H9 (cell line): ENCODE measurements around the gene CLSTN3. TPM values are rescaled to one million over a fixed set of nuclear protein-coding genes. Genes with fewer than 3 reads are reported as not detected.

Experiments
- DNase-seq: peaks from one replicate; pipeline ENCODE4 v3.0.0-alpha.2; 2017
- H2AFZ ChIP-seq: one replicate; pipeline ENCODE4 v1.6.1; 2013; ENCODE audit warnings: mild to moderate bottlenecking, low read length, control low read depth, moderate library complexity
- H2AK5ac ChIP-seq: 2 replicates; pipeline ENCODE4 v1.6.1; 2013; ENCODE audit warnings: low read length, control low read depth, mixed read lengths; ENCODE audit not compliant: insufficient read length
- H2BK120ac ChIP-seq: one replicate; pipeline ENCODE4 v1.6.1; 2013; ENCODE audit warnings: low read depth, mild to moderate bottlenecking, low read length, control low read depth, inconsistent platforms; ENCODE audit not compliant: poor library complexity, severe bottlenecking
- H2BK12ac ChIP-seq: 2 replicates; pipeline ENCODE4 v1.6.1; 2013; ENCODE audit warnings: low read length, control low read depth, mixed read lengths, low read depth; ENCODE audit not compliant: insufficient read length
- H2BK15ac ChIP-seq: 2 replicates; pipeline ENCODE4 v1.6.1; 2013; ENCODE audit warnings: low read depth, low read length, control low read depth
- H2BK20ac ChIP-seq: one replicate; pipeline ENCODE4 v1.6.1; 2013; ENCODE audit warnings: low read depth, mild to moderate bottlenecking, low read length, control low read depth, inconsistent platforms; ENCODE audit not compliant: poor library complexity, severe bottlenecking
- H2BK5ac ChIP-seq: 2 replicates; pipeline ENCODE4 v1.6.1; 2013; ENCODE audit warnings: low read length, control low read depth, mixed read lengths; ENCODE audit not compliant: insufficient read length
- H3K14ac ChIP-seq: 2 replicates; pipeline ENCODE4 v1.6.1; 2013; ENCODE audit warnings: low read length, control low read depth; ENCODE audit not compliant: insufficient read depth
- H3K18ac ChIP-seq: 2 replicates; pipeline ENCODE4 v1.6.1; 2013; ENCODE audit warnings: low read depth, mild to moderate bottlenecking, mixed read lengths, low read length, control low read depth; ENCODE audit not compliant: insufficient read length
- H3K23ac ChIP-seq: 2 replicates; pipeline ENCODE4 v1.6.1; 2013; ENCODE audit warnings: low read length, control low read depth, mixed read lengths, low read depth; ENCODE audit not compliant: insufficient read length
- H3K23me2 ChIP-seq: 2 replicates; pipeline ENCODE4 v1.6.1; 2013; ENCODE audit warnings: low read depth, mild to moderate bottlenecking, mixed read lengths, low read length, control low read depth; ENCODE audit not compliant: insufficient read length, poor library complexity, severe bottlenecking
- H3K27ac ChIP-seq: 2 replicates; pipeline ENCODE4 v1.5.1; 2013; ENCODE audit warnings: low read length, control low read depth, mixed read lengths, low read depth; ENCODE audit not compliant: insufficient read length
- H3K27me3 ChIP-seq: 2 replicates; pipeline ENCODE4 v1.6.1; 2013; ENCODE audit warnings: low read length, control low read depth, inconsistent platforms; ENCODE audit not compliant: insufficient read depth
- H3K4ac ChIP-seq: 2 replicates; pipeline ENCODE4 v1.6.1; 2013; ENCODE audit warnings: low read depth, mild to moderate bottlenecking, control low read depth, inconsistent platforms, low read length, moderate library complexity
- H3K4me1 ChIP-seq: 2 replicates; pipeline ENCODE4 v1.6.1; 2013; ENCODE audit warnings: low read length, control low read depth, inconsistent platforms; ENCODE audit not compliant: insufficient read depth
- H3K4me2 ChIP-seq: 2 replicates; pipeline ENCODE4 v1.6.1; 2013; ENCODE audit warnings: low read length, control low read depth, mixed read lengths; ENCODE audit not compliant: insufficient read length, insufficient read depth
- H3K56ac ChIP-seq: 2 replicates; pipeline ENCODE4 v1.6.1; 2013; ENCODE audit warnings: low read depth, mild to moderate bottlenecking, mixed read lengths, low read length, control low read depth; ENCODE audit not compliant: insufficient read length
- H3K79me1 ChIP-seq: 2 replicates; pipeline ENCODE4 v1.6.1; 2013; ENCODE audit warnings: low read depth, mild to moderate bottlenecking, moderate library complexity, low read length, control low read depth, inconsistent platforms; ENCODE audit not compliant: insufficient read depth, poor library complexity, severe bottlenecking
- H3K79me2 ChIP-seq: 2 replicates; pipeline ENCODE4 v1.6.1; 2013; ENCODE audit warnings: low read length, control low read depth, inconsistent platforms; ENCODE audit not compliant: insufficient read depth
- H3K9ac ChIP-seq: 2 replicates; pipeline ENCODE4 v1.6.1; 2013; ENCODE audit warnings: low read length, control low read depth, mixed read lengths; ENCODE audit not compliant: insufficient read length; ENCODE audit errors: extremely low read depth
- H3K9me3 ChIP-seq: one replicate; pipeline ENCODE4 v1.6.1; 2013; ENCODE audit warnings: low read depth, low read length, inconsistent platforms; ENCODE audit not compliant: control insufficient read depth
- H3T11ph ChIP-seq: one replicate; pipeline ENCODE4 v1.6.1; 2013; ENCODE audit warnings: mild to moderate bottlenecking, low read length, control low read depth, inconsistent platforms
- H4K20me1 ChIP-seq: one replicate; pipeline ENCODE4 v1.6.1; 2013; ENCODE audit not compliant: control insufficient read depth, insufficient read length, insufficient read depth
- H4K5ac ChIP-seq: 2 replicates; pipeline ENCODE4 v1.6.1; 2013; ENCODE audit warnings: low read depth, mild to moderate bottlenecking, mixed read lengths, low read length, control low read depth; ENCODE audit not compliant: insufficient read length
- H4K8ac ChIP-seq: replicated peaks from 2 replicates; pipeline ENCODE4 v1.6.1; 2013; ENCODE audit warnings: low read length, control low read depth, mixed read lengths, low read depth; ENCODE audit not compliant: insufficient read length
- H4K91ac ChIP-seq: 2 replicates; pipeline ENCODE4 v1.6.1; 2013; ENCODE audit warnings: low read depth, mild to moderate bottlenecking, moderate library complexity, mixed read lengths, low read length, control low read depth; ENCODE audit not compliant: insufficient read length
- H3K27ac Mint-ChIP-seq, 3 experiments: 2 replicates in 2 of 3; 3 replicates in 1 of 3; pipeline ENCODE4 v1.8.0; 2020 to 2021; ENCODE audit warnings: mixed read lengths in 3 of 3, mild to moderate bottlenecking in 1 of 3, moderate library complexity in 1 of 3
- H3K27me3 Mint-ChIP-seq: 2 replicates; pipeline ENCODE4 v1.8.0; 2021; ENCODE audit warnings: low read depth, mild to moderate bottlenecking, moderate library complexity, mixed read lengths
- H3K36me3 Mint-ChIP-seq, 3 experiments: 2 replicates in 2 of 3; 3 replicates in 1 of 3; pipeline ENCODE4 v1.8.0; 2020 to 2021; ENCODE audit warnings: low read depth in 3 of 3, mixed read lengths in 3 of 3; ENCODE audit not compliant: insufficient read depth in 1 of 3
- H3K4me1 Mint-ChIP-seq, 2 experiments: 2 replicates each; pipeline ENCODE4 v1.8.0; 2020; ENCODE audit warnings: mixed read lengths in 2 of 2
- H3K4me3 Mint-ChIP-seq, 2 experiments: 2 replicates in 1 of 2; 3 replicates in 1 of 2; pipeline ENCODE4 v1.8.0; 2020 to 2021; ENCODE audit warnings: mild to moderate bottlenecking in 2 of 2, mixed read lengths in 2 of 2, moderate library complexity in 1 of 2
- H3K9me3 Mint-ChIP-seq, 2 experiments: 2 replicates in 1 of 2; 3 replicates in 1 of 2; pipeline ENCODE4 v1.8.0; 2020; ENCODE audit warnings: mild to moderate bottlenecking in 2 of 2, mixed read lengths in 2 of 2, moderate library complexity in 1 of 2
- CTCF ChIP-seq: fragments of 200-600 bp; sonication (generic); conservative IDR thresholded peaks from 3 replicates; pipeline ENCODE4 v1.8.0; 2021; ENCODE audit warnings: antibody characterized with exemption, mild to moderate bottlenecking
- WGBS: extraction: QIAGEN DNeasy Blood & Tissue Kit; methylation state at CpG from one replicate; pipeline ENCODE4 v1.1.7; 2013; ENCODE audit warnings: missing lambda C conversion rate, low lambda C conversion rate, mixed read lengths; ENCODE audit not compliant: insufficient read length; ENCODE audit errors: extremely low coverage; 5-methylcytosine and 5-hydroxymethylcytosine counted together
- total RNA-seq: library from RNA; stranded (reverse); gene quantifications from 2 replicates; pipeline ENCODE4 v1.2.1, GENCODE V29; 2021

Gene CLSTN3
- total RNA-seq, 1 experiment from 2014 or later = 26.2 TPM

- Histone ChIP-seq H2BK15ac (no peak overlapping the region), H4K5ac (no peak overlapping the region), H2BK120ac (no peak overlapping the region), H4K91ac (no peak overlapping the region), H2BK20ac (no peak overlapping the region), H3K4me1 (no peaks in the 10 kb centered on the region), H3K23ac (no peak overlapping the region), H3K4ac (no peak overlapping the region), H2BK12ac (no peak overlapping the region), H2AFZ (no peak overlapping the region), H2AK5ac (no peak overlapping the region), H3K27ac (no peak overlapping the region), H3K9me3 (no peaks in the 10 kb centered on the region), H3K27me3 (no peaks in the 10 kb centered on the region), H2BK5ac (no peak overlapping the region), H3K18ac (no peak overlapping the region), H3K23me2 (no peaks in the 10 kb centered on the region), H4K20me1 (no peaks in the 10 kb centered on the region), H3K14ac (no peak overlapping the region), H3K4me2 (no peak overlapping the region), H3K56ac (no peak overlapping the region), H3K79me1 (no peaks in the 10 kb centered on the region), H3K79me2 (no peaks in the 10 kb centered on the region), H3K9ac (no peak overlapping the region), H4K8ac (no peak overlapping the region), H3T11ph (no peak overlapping the region)
- H3K36me3 Mint-ChIP-seq = peaks cover 22 to 47% (median 30%) of the 10 kb centered on the region in 3 experiments
- no peak for DNase-seq
- no peak overlapping the region for H3K4me3 Mint-ChIP-seq
- TF ChIP-seq CTCF = no peak
- H3K9me3 Mint-ChIP-seq = peaks cover 6 to 12% of the 10 kb centered on the region in 2 experiments
- peaks cover 0 to 1% of the 10 kb centered on the region in 2 experiments; a peak in 2 of 4 replicates for H3K4me1 Mint-ChIP-seq
- no peaks in the 10 kb centered on the region for H3K27me3 Mint-ChIP-seq
- no peak overlapping the region for H3K27ac Mint-ChIP-seq
- no CpG with 5 or more reads among the region's 3 CpGs for WGBS
Observed at GRCh38 chr12:7102582-7102981, 27.6 kb upstream of the CLSTN3 start.
